Hippocampal formation (tissue), 2 donors: Measurements from ENCODE around the gene PDCD1.
A peak's percentile ranks its signal among the peaks of the same experiment; 100 is the strongest.
"Not testable (repeated sequence)": the region's sequence is repeated elsewhere in the genome, so short reads cannot be mapped to it uniquely, and the experiment has no call there.

Experiments
- DNase-seq, 2 donors: peaks; one replicate each; lab custom pipeline; 2025; lab: John Stamatoyannopoulos, UW

PDCD1 gene

GRCh38 chr2:241877989-241878970 is 19.6 kb upstream of the PDCD1 start:
- peak; percentile 32 to 57 for DNase-seq

GRCh38 chr2:241877197-241877685 is 18.5 kb upstream of the PDCD1 start:
- DNase-seq: no peak

GRCh38 chr2:241876528-241877196 is 18.0 kb upstream of the PDCD1 start:
- no peak for DNase-seq

- DNase-seq: not testable (repeated sequence)
These were observed 17.2 kb upstream of the PDCD1 start for GRCh38 chr2:241875754-241876527.

- no peak for DNase-seq
These were observed 15.7 kb upstream of the PDCD1 start for GRCh38 chr2:241874277-241874925.

GRCh38 chr2:241873803-241874110 is 15.1 kb upstream of the PDCD1 start:
- DNase-seq: no peak

- DNase-seq: no peak
These were observed 14.5 kb upstream of the PDCD1 start for GRCh38 chr2:241873081-241873802.

- DNase-seq: no peak
These were observed 13.6 kb upstream of the PDCD1 start for GRCh38 chr2:241872313-241872642.

- DNase-seq: no peak
These were observed 13.0 kb upstream of the PDCD1 start for GRCh38 chr2:241871538-241872312.

- DNase-seq: no peak
These were observed 12.2 kb upstream of the PDCD1 start for GRCh38 chr2:241870611-241871537.

- DNase-seq: no peak
These were observed 11.4 kb upstream of the PDCD1 start for GRCh38 chr2:241870081-241870541.

- no peak for DNase-seq
These were observed 10.6 kb upstream of the PDCD1 start, which contains the start of gene RTP5 for GRCh38 chr2:241869087-241869961. RTP5 (plus strand) TSS chr2:241869729; CDS start chr2:241869757, 28 bp downstream.

- DNase-seq: no peak
These were observed 10.0 kb upstream of the PDCD1 start for GRCh38 chr2:241868661-241869081.

GRCh38 chr2:241867776-241868420 is 9.2 kb upstream of the PDCD1 start:
- DNase-seq: no peak

GRCh38 chr2:241866790-241867645 is 8.3 kb upstream of the PDCD1 start:
- no peak for DNase-seq

GRCh38 chr2:241865957-241866789 is 7.5 kb upstream of the PDCD1 start:
- no peak for DNase-seq
